NOMO-1 treated with DMSO at 0.1 percent for 48 hours (cell line): ENCODE results near the gene ATOH8.
A peak's percentile ranks its signal among the peaks of the same experiment; 100 is the strongest.

Experiments used
- DNase-seq: peaks from one replicate; lab custom pipeline; 2025; ENCODE audit not compliant: unreplicated experiment; lab: John Stamatoyannopoulos, UW

ATOH8 gene

GRCh38 chr2:85718009-85718391 lies 35.8 kb upstream of the ATOH8 start:
- DNase-seq = peak; percentile 58

GRCh38 chr2:85718885-85719492 lies 34.8 kb upstream of the ATOH8 start:
- DNase-seq = no peak

GRCh38 chr2:85719609-85720240 lies 34.1 kb upstream of the ATOH8 start:
- peak; percentile 92 for DNase-seq

GRCh38 chr2:85720533-85720932 lies 33.3 kb upstream of the ATOH8 start:
- DNase-seq = no peak

- DNase-seq = no peak
Observed at GRCh38 chr2:85721641-85722040, 32.1 kb upstream of the ATOH8 start.

GRCh38 chr2:85722519-85722918 lies 31.3 kb upstream of the ATOH8 start:
- DNase-seq = no peak

GRCh38 chr2:85723707-85724360 lies 30.0 kb upstream of the ATOH8 start:
- DNase-seq = no peak

- no peak for DNase-seq
Observed at GRCh38 chr2:85724731-85725181, 29.0 kb upstream of the ATOH8 start.

GRCh38 chr2:85725451-85725850 lies 28.3 kb upstream of the ATOH8 start:
- no peak for DNase-seq

GRCh38 chr2:85727798-85728197 lies 26.0 kb upstream of the ATOH8 start:
- no peak for DNase-seq

GRCh38 chr2:85728342-85728741 lies 25.4 kb upstream of the ATOH8 start:
- no peak for DNase-seq

- peak; percentile 57 for DNase-seq
Observed at GRCh38 chr2:85728883-85729824, 24.6 kb upstream of the ATOH8 start.

GRCh38 chr2:85729825-85730510 lies 23.8 kb upstream of the ATOH8 start:
- no peak for DNase-seq

GRCh38 chr2:85730686-85731230 lies 23.0 kb upstream of the ATOH8 start:
- DNase-seq = no peak

GRCh38 chr2:85731606-85732005 lies 22.2 kb upstream of the ATOH8 start:
- DNase-seq = no peak

- no peak for DNase-seq
Observed at GRCh38 chr2:85732467-85733120, 21.2 kb upstream of the ATOH8 start.

GRCh38 chr2:85733121-85733960 lies 20.4 kb upstream of the ATOH8 start:
- DNase-seq = no peak

- no peak for DNase-seq
Observed at GRCh38 chr2:85734015-85734414, 19.8 kb upstream of the ATOH8 start.
